ENCODE measurements around the gene IGSF10. TPM values are rescaled to one million over a fixed set of nuclear protein-coding genes. Genes with fewer than 3 reads are reported as not detected.

IGSF10 gene
- total and polyA plus RNA-seq, 2 of the 8 experiments (the other 6 are each of a cell fraction or from before 2014, with no cell fraction given) = 0.59 to 0.95 TPM

- Histone ChIP-seq H3K36me3 (ENCODE audit: control insufficient read depth in 2 of 4, insufficient read depth in 4 of 4, low read length in 3 of 4) (no peaks in the 10 kb centered on the region), H3K4me1 (replicated peaks in 1 of 4; ENCODE audit: control insufficient read depth in 3 of 4, insufficient read depth in 4 of 4, low read length in 3 of 4) (no peaks in the 10 kb centered on the region), H2BK12ac (ENCODE audit: low read depth, low read length) (no peak overlapping the region), H3K27me3 (replicated peaks in 1 of 4; ENCODE audit: control insufficient read depth in 3 of 4, extremely low read depth in 1 of 4, insufficient read depth in 3 of 4, low read length in 3 of 4) (no peaks in the 10 kb centered on the region), H2BK20ac (ENCODE audit: low read length) (no peak overlapping the region), H3K23ac (ENCODE audit: insufficient read length) (no peak overlapping the region), H3K79me2 (ENCODE audit: control insufficient read depth in 1 of 2, insufficient read depth in 2 of 2, low read length in 2 of 2) (no peaks in the 10 kb centered on the region), H3K9me3 (ENCODE audit: insufficient read depth in 2 of 2, low read depth in 1 of 2, low read length in 1 of 2) (no peaks in the 10 kb centered on the region), H2AK5ac (ENCODE audit: low read depth, low read length) (no peak overlapping the region), H3K4ac (replicated peaks; ENCODE audit: insufficient read length, low read depth, low read length) (no peak overlapping the region), H3K18ac (ENCODE audit: extremely low read depth, low read length) (no peak overlapping the region), H4K8ac (ENCODE audit: extremely low read depth, insufficient read depth, low read length) (no peak overlapping the region), H4K91ac (replicated peaks; ENCODE audit: insufficient read length, low read length) (no peak overlapping the region), H3K4me3 (ENCODE audit: extremely low read depth in 1 of 4, insufficient read depth in 2 of 4, low read depth in 3 of 4, low read length in 4 of 4) (no peak overlapping the region), H3K14ac (ENCODE audit: insufficient read length) (no peak overlapping the region), H3K23me2 (ENCODE audit: low read depth, low read length) (no peaks in the 10 kb centered on the region), H4K5ac (ENCODE audit: insufficient read length, low read depth, low read length) (no peak overlapping the region), H4K20me1 (replicated peaks in 1 of 2; ENCODE audit: control insufficient read depth in 1 of 2, insufficient read depth in 2 of 2, low read length in 2 of 2) (no peaks in the 10 kb centered on the region), H2BK5ac (ENCODE audit: low read depth, low read length) (no peak overlapping the region), H2BK15ac (ENCODE audit: low read length) (no peak overlapping the region), H3K4me2 (ENCODE audit: insufficient read depth in 1 of 2, low read depth in 2 of 2, low read length in 2 of 2) (no peak overlapping the region), H2AFZ (ENCODE audit: low read length) (no peak overlapping the region), H3K27ac (ENCODE audit: low read depth, low read length) (no peak overlapping the region), H3K56ac (replicated peaks; ENCODE audit: insufficient read length, low read depth, low read length) (no peak overlapping the region), H3K79me1 (ENCODE audit: low read depth, low read length) (no peaks in the 10 kb centered on the region), H2BK120ac (replicated peaks; ENCODE audit: low read depth, low read length) (no peak overlapping the region), H3K9ac (replicated peaks in 1 of 4; ENCODE audit: extremely low read depth in 1 of 4, low read depth in 3 of 4, low read length in 3 of 4) (no peak overlapping the region)
- FAIRE-seq = no peak
- TF ChIP-seq POLR2A (IDR thresholded peaks at IDR 0.05; ENCODE audit: control extremely low read depth in 1 of 2, low read depth in 2 of 2, low read length in 2 of 2) (no peak), SUZ12 (IDR thresholded peaks at IDR 0.05; ENCODE audit: low read length) (no peak), BACH1 (IDR thresholded peaks at IDR 0.05; ENCODE audit: low read length) (no peak), SP4 (IDR thresholded peaks at IDR 0.05; ENCODE audit: low read length) (no peak), POLR2AphosphoS5 (IDR thresholded peaks at IDR 0.05; ENCODE audit: low read depth, low read length) (no peak), BRCA1 (IDR thresholded peaks at IDR 0.05; ENCODE audit: low read depth, low read length) (no peak), CBX5 (IDR thresholded peaks at IDR 0.05; ENCODE audit: low read depth, low read length) (no peak), MAFK (IDR thresholded peaks at IDR 0.05; ENCODE audit: low read depth, low read length) (no peak), RBBP5 (IDR thresholded peaks at IDR 0.05; ENCODE audit: borderline replicate concordance, low read depth, low read length) (no peak), TEAD4 (IDR thresholded peaks at IDR 0.05; ENCODE audit: low read depth, low read length) (no peak), EP300 (IDR thresholded peaks at IDR 0.05; ENCODE audit: borderline replicate concordance in 1 of 2, low read depth in 2 of 2, low read length in 2 of 2) (no peak), ATF2 (IDR thresholded peaks at IDR 0.05; ENCODE audit: low read length) (no peak)
- TF ChIP-seq, protein P1, sequence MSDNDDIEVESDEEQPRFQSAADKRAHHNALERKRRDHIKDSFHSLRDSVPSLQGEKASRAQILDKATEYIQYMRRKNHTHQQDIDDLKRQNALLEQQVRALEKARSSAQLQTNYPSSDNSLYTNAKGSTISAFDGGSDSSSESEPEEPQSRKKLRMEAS (IDR thresholded peaks at IDR 0.05) = no peak
- no peak for DNase-seq (ENCODE audit: low read depth in 1 of 2, low spot score in 2 of 2)
- CTCF ChIA-PET (ENCODE audit: partially characterized antibody) = no interaction called here
- 94% methylated on average over 5 of the region's 5 CpGs; no CpG with 5 or more reads in 1 of the 2 experiments for WGBS, 2 experiments (ENCODE audit: extremely low coverage in 1 of 2, insufficient coverage in 1 of 2, insufficient read length in 1 of 2, insufficient replicate concordance in 2 of 2, low coverage in 1 of 2, low lambda C conversion rate in 2 of 2, missing lambda C conversion rate in 1 of 2)
- POLR2A ChIA-PET (ENCODE audit: partially characterized antibody) = no interaction called here
Observed at GRCh38 chr3:151445273-151446001, 15.4 kb downstream of the IGSF10 start.
